SJCRH30 (cell line): ENCODE data around the gene STAG2. TPM values are rescaled to one million over a fixed set of nuclear protein-coding genes. Genes with fewer than 3 reads are reported as not detected.
"Not testable (repeated sequence)": the region's sequence is repeated elsewhere in the genome, so short reads cannot be mapped to it uniquely, and the experiment has no call there.

Experiments
- DNase-seq, 2 experiments: peaks; one replicate each; pipeline ENCODE4 v3.0.0-alpha.2; 2015 to 2020
- H3K27ac ChIP-seq: fragments of 250-450 bp; sonication (Bioruptor Pico); 2 replicates; pipeline ENCODE4 v1.5.1; 2020; ENCODE audit warnings: mild to moderate bottlenecking, moderate library complexity
- H3K27me3 ChIP-seq: fragments of 250-450 bp; sonication (Bioruptor Pico); 2 replicates; pipeline ENCODE4 v1.5.1; 2020; ENCODE audit warnings: mild to moderate bottlenecking, moderate library complexity
- H3K36me3 ChIP-seq: fragments of 250-450 bp; sonication (Bioruptor Pico); 2 replicates; pipeline ENCODE4 v1.5.1; 2020; ENCODE audit warnings: mild to moderate bottlenecking, moderate library complexity
- H3K4me1 ChIP-seq: fragments of 250-450 bp; sonication (Bioruptor Pico); 2 replicates; pipeline ENCODE4 v1.5.1; 2020; ENCODE audit warnings: mild to moderate bottlenecking, moderate library complexity
- H3K4me3 ChIP-seq: fragments of 250-450 bp; sonication (Bioruptor Pico); 2 replicates; pipeline ENCODE4 v1.5.1; 2020; ENCODE audit warnings: mild to moderate bottlenecking, moderate library complexity
- H3K9me3 ChIP-seq: fragments of 250-450 bp; sonication (Bioruptor Pico); replicated peaks from 2 replicates; pipeline ENCODE4 v1.5.1; 2020; ENCODE audit warnings: mild to moderate bottlenecking, moderate library complexity
- total RNA-seq: library from RNA; depleted of rRNA; stranded (reverse); fragments of >200 nt; shearing (Covaris generic); gene quantifications from 2 replicates; pipeline ENCODE4 v1.2.3, GENCODE V29; 2014; rRNA removed

Gene STAG2
- 260 and 299 TPM in 2 replicates for total RNA-seq

GRCh38 chrX:123961268-123962005 lies at the start of gene STAG2:
Gene STAG2 (plus strand): TSS chrX:123961706. CDS start chrX:124022628, 60,922 bp downstream.
- Histone ChIP-seq H3K27me3 (no peaks in the 10 kb centered on the region), H3K4me1 (0 out of 2 replicates have a peak, but pooled peaks cover 5% of the 10 kb centered on the region), H3K27ac (peak within 1 kb of the TSS; percentile 100), H3K4me3 (peak within 1 kb of the TSS; percentile 75), H3K36me3 (0 out of 2 replicates have a peak, but pooled peaks cover 4% of the 10 kb centered on the region), H3K9me3 (no peaks in the 10 kb centered on the region)
- peak; percentile 94 to 97 for DNase-seq

- H3K27me3 ChIP-seq = no peaks in the 10 kb centered on the region
- H3K4me3 ChIP-seq = no peak overlapping the region
- no peak for DNase-seq
- no peaks in the 10 kb centered on the region for H3K4me1 ChIP-seq
- no peak overlapping the region for H3K27ac ChIP-seq
- no peaks in the 10 kb centered on the region for H3K36me3 ChIP-seq
- H3K9me3 ChIP-seq = no peaks in the 10 kb centered on the region
Measured at GRCh38 chrX:123917069-123917468, 44.4 kb upstream of the STAG2 start.

- Histone ChIP-seq H3K4me1 (no peaks in the 10 kb centered on the region), H3K27me3 (no peaks in the 10 kb centered on the region), H3K4me3 (no peak overlapping the region), H3K27ac (no peak overlapping the region), H3K36me3 (no peaks in the 10 kb centered on the region), H3K9me3 (no peaks in the 10 kb centered on the region)
- DNase-seq = no peak
Measured at GRCh38 chrX:123918106-123918721, 43.3 kb upstream of the STAG2 start.

- Histone ChIP-seq H3K36me3 (no peaks in the 10 kb centered on the region), H3K4me1 (no peaks in the 10 kb centered on the region), H3K27ac (no peak overlapping the region), H3K4me3 (no peak overlapping the region), H3K9me3 (no peaks in the 10 kb centered on the region), H3K27me3 (no peaks in the 10 kb centered on the region)
- DNase-seq = no peak
Measured at GRCh38 chrX:123920105-123920785, 41.3 kb upstream of the STAG2 start.

GRCh38 chrX:123923211-123923610 lies 38.3 kb upstream of the STAG2 start:
- Histone ChIP-seq H3K4me1 (no peaks in the 10 kb centered on the region), H3K27me3 (no peaks in the 10 kb centered on the region), H3K9me3 (no peaks in the 10 kb centered on the region), H3K4me3 (no peak overlapping the region), H3K27ac (no peak overlapping the region), H3K36me3 (no peaks in the 10 kb centered on the region)
- no peak for DNase-seq

GRCh38 chrX:123924186-123924585 lies 37.3 kb upstream of the STAG2 start:
- Histone ChIP-seq H3K27me3 (no peaks in the 10 kb centered on the region), H3K36me3 (no peaks in the 10 kb centered on the region), H3K4me3 (no peak overlapping the region), H3K9me3 (no peaks in the 10 kb centered on the region), H3K27ac (no peak overlapping the region), H3K4me1 (no peaks in the 10 kb centered on the region)
- DNase-seq = no peak

- Histone ChIP-seq H3K27ac (no peak overlapping the region), H3K36me3 (no peaks in the 10 kb centered on the region), H3K4me3 (no peak overlapping the region), H3K27me3 (no peaks in the 10 kb centered on the region), H3K9me3 (0 out of 2 replicates have a peak, but pooled peaks cover 3% of the 10 kb centered on the region), H3K4me1 (no peaks in the 10 kb centered on the region)
- no peak for DNase-seq
Measured at GRCh38 chrX:123927845-123928244, 33.7 kb upstream of the STAG2 start.

GRCh38 chrX:123932055-123932454 lies 29.5 kb upstream of the STAG2 start:
- H3K4me3 ChIP-seq, H3K4me1 ChIP-seq, H3K36me3 ChIP-seq, H3K27ac ChIP-seq, H3K27me3 ChIP-seq, H3K9me3 ChIP-seq, DNase-seq: not testable (repeated sequence)

- no peaks in the 10 kb centered on the region for H3K9me3 ChIP-seq
- no peaks in the 10 kb centered on the region for H3K27me3 ChIP-seq
- no peaks in the 10 kb centered on the region for H3K4me1 ChIP-seq
- H3K4me3 ChIP-seq = no peak overlapping the region
- no peaks in the 10 kb centered on the region for H3K36me3 ChIP-seq
- no peak for DNase-seq
- no peak overlapping the region for H3K27ac ChIP-seq
Measured at GRCh38 chrX:123943074-123943473, 18.4 kb upstream of the STAG2 start.

- no peak for DNase-seq
- no peak overlapping the region for H3K27ac ChIP-seq
- H3K36me3 ChIP-seq = no peaks in the 10 kb centered on the region
- no peaks in the 10 kb centered on the region for H3K4me1 ChIP-seq
- no peaks in the 10 kb centered on the region for H3K9me3 ChIP-seq
- H3K27me3 ChIP-seq = no peaks in the 10 kb centered on the region
- H3K4me3 ChIP-seq = no peak overlapping the region
Measured at GRCh38 chrX:123943488-123943887, 18.0 kb upstream of the STAG2 start.

GRCh38 chrX:123949846-123950245 lies 11.7 kb upstream of the STAG2 start:
- Histone ChIP-seq H3K36me3 (no peaks in the 10 kb centered on the region), H3K4me1 (no peaks in the 10 kb centered on the region), H3K9me3 (no peaks in the 10 kb centered on the region), H3K27ac (no peak overlapping the region), H3K27me3 (no peaks in the 10 kb centered on the region), H3K4me3 (no peak overlapping the region)
- no peak for DNase-seq

GRCh38 chrX:123959281-123960063 lies 2.0 kb upstream of the STAG2 start:
- DNase-seq = peak; percentile 64 to 78
- 0 out of 2 replicates have a peak, but pooled peaks cover 5% of the 10 kb centered on the region for H3K4me1 ChIP-seq
- H3K36me3 ChIP-seq = 0 out of 2 replicates have a peak, but pooled peaks cover 4% of the 10 kb centered on the region
- no peaks in the 10 kb centered on the region for H3K9me3 ChIP-seq
- H3K27me3 ChIP-seq = no peaks in the 10 kb centered on the region
- peak overlapping the region; percentile 75 for H3K4me3 ChIP-seq
- peak overlapping the region; percentile 78 for H3K27ac ChIP-seq

- Histone ChIP-seq H3K9me3 (no peaks in the 10 kb centered on the region), H3K4me1 (0 out of 2 replicates have a peak, but pooled peaks cover 5% of the 10 kb centered on the region), H3K27ac (peak overlapping the region; percentile 100), H3K4me3 (peak overlapping the region; percentile 75), H3K36me3 (0 out of 2 replicates have a peak, but pooled peaks cover 4% of the 10 kb centered on the region), H3K27me3 (no peaks in the 10 kb centered on the region)
- no peak for DNase-seq
Measured at GRCh38 chrX:123960956-123961267, 594 bp upstream of the STAG2 start.

GRCh38 chrX:123962006-123962467 lies 531 bp downstream of the STAG2 start:
- Histone ChIP-seq H3K4me1 (0 out of 2 replicates have a peak, but pooled peaks cover 5% of the 10 kb centered on the region), H3K27ac (peak overlapping the region; percentile 100), H3K4me3 (peak overlapping the region; percentile 75), H3K27me3 (no peaks in the 10 kb centered on the region), H3K36me3 (0 out of 2 replicates have a peak, but pooled peaks cover 4% of the 10 kb centered on the region), H3K9me3 (no peaks in the 10 kb centered on the region)
- peak in 1 of 2 experiments; percentile 84 for DNase-seq
